ENCODE data around the gene MAP7. TPM values are rescaled to one million over a fixed set of nuclear protein-coding genes. Genes with fewer than 3 reads are reported as not detected.

Gene MAP7
- total RNA-seq, 3 donors from 2014 or later (not counting 1 experiment from before 2014, with no cell fraction given), result 0.14 to 0.68 (median 0.14) TPM

DNA sequence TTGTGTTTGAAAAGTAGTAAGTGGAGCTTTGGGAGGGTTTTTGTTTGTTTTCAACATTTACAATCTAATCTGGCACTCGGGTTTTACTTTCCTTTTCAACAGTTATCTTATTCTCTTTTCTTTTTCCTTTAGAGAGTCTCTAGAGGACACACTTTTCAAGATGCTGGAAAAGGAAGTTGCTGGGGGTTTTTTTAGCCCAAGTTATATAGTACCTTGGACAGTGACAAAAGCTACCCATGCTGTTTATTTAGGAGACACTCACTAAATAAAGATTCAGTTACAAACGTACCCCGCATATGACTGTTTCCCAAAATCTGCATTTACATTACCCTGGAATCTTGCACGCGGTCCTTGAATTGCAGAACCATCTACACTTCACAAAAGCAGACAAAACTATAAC, 78.8 kb downstream of the MAP7 start:
- DNase-seq, result no peak
- no peaks in the 10 kb centered on the region for H3K27me3 ChIP-seq (ENCODE audit: control insufficient read depth, insufficient read depth, low read length)
- H3K4me1 Mint-ChIP-seq, result peaks cover 0 to 4% of the 10 kb centered on the region in 2 donors
- no peak for TF ChIP-seq CTCF (IDR thresholded peaks at IDR 0.05)
- H3K4me1 ChIP-seq (ENCODE audit: control insufficient read depth, insufficient read depth, low read length), result no peaks in the 10 kb centered on the region
- no peak overlapping the region for H3K4me3 ChIP-seq (ENCODE audit: low read length)
- no peak overlapping the region for H3K27ac Mint-ChIP-seq
- H3K27me3 Mint-ChIP-seq (ENCODE audit: low read depth in 2 of 2), result peaks cover 9 to 11% of the 10 kb centered on the region in 2 donors
- intact Hi-C loops (cut with micrococcal nuclease), result no loop called here
- H3K4me3 Mint-ChIP-seq, result no peak overlapping the region
- H3K36me3 Mint-ChIP-seq, result no peaks in the 10 kb centered on the region
- no peak overlapping the region for H3K27ac ChIP-seq (ENCODE audit: low read length)
- no peak for ATAC-seq
- no peaks in the 10 kb centered on the region for H3K36me3 ChIP-seq (ENCODE audit: control insufficient read depth, insufficient read depth, low read length)
- no peaks in the 10 kb centered on the region for H3K9me3 Mint-ChIP-seq
- 59% methylated on average over 4 of the region's 5 CpGs for WGBS (ENCODE audit: insufficient coverage)
- no peaks in the 10 kb centered on the region for H3K9me3 ChIP-seq (ENCODE audit: control insufficient read depth, insufficient read depth, low read length)

- Histone ChIP-seq H3K4me3 (ENCODE audit: low read length) (no peak overlapping the region), H3K9me3 (ENCODE audit: control insufficient read depth, insufficient read depth, low read length) (no peaks in the 10 kb centered on the region), H3K27me3 (ENCODE audit: control insufficient read depth, insufficient read depth, low read length) (no peaks in the 10 kb centered on the region), H3K36me3 (ENCODE audit: control insufficient read depth, insufficient read depth, low read length) (no peaks in the 10 kb centered on the region), H3K4me1 (ENCODE audit: control insufficient read depth, insufficient read depth, low read length) (no peaks in the 10 kb centered on the region), H3K27ac (ENCODE audit: low read length) (no peak overlapping the region)
- no peak overlapping the region for H3K27ac Mint-ChIP-seq
- DNase-seq (no peak), ATAC-seq (no peak)
- no peaks in the 10 kb centered on the region for H3K9me3 Mint-ChIP-seq
- 92% methylated on average over 4 of the region's 5 CpGs for WGBS (ENCODE audit: insufficient coverage)
- H3K4me1 Mint-ChIP-seq, result peaks cover 0 to 4% of the 10 kb centered on the region in 2 donors
- intact Hi-C loops (cut with micrococcal nuclease), result no loop called here
- no peaks in the 10 kb centered on the region for H3K36me3 Mint-ChIP-seq
- no peak overlapping the region for H3K4me3 Mint-ChIP-seq
- no peak for TF ChIP-seq CTCF (IDR thresholded peaks at IDR 0.05)
- H3K27me3 Mint-ChIP-seq (ENCODE audit: low read depth in 2 of 2), result peaks cover 11 to 18% of the 10 kb centered on the region in 2 donors
These were observed 80.2 kb downstream of the MAP7 start for GRCh38 chr6:136470044-136470443.

DNA sequence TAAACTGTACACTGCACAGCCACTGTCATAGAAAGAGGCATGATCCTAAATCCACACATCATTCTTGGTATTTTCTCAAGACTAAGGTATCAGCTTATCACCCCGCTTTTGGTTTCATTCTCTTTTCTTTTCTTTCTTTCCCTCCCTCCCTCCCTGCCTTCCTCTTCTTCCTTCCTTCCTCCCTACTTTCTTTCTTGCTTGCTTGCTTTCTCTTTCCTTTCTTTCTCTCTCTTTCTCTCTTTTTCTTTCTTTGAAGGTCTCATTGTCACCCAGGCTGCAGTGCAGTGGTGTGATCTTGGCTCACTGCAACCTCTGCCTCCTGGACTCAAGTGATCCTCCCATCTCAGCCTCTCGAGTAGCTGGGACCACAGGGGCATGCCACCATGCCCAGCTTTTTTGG, 81.1 kb downstream of the MAP7 start:
- Histone ChIP-seq H3K9me3 (ENCODE audit: control insufficient read depth, insufficient read depth, low read length) (no peaks in the 10 kb centered on the region), H3K4me1 (ENCODE audit: control insufficient read depth, insufficient read depth, low read length) (no peaks in the 10 kb centered on the region), H3K4me3 (ENCODE audit: low read length) (no peak overlapping the region), H3K36me3 (ENCODE audit: control insufficient read depth, insufficient read depth, low read length) (no peaks in the 10 kb centered on the region), H3K27ac (ENCODE audit: low read length) (no peak overlapping the region), H3K27me3 (ENCODE audit: control insufficient read depth, insufficient read depth, low read length) (no peaks in the 10 kb centered on the region)
- no peaks in the 10 kb centered on the region for H3K36me3 Mint-ChIP-seq
- no peaks in the 10 kb centered on the region for H3K9me3 Mint-ChIP-seq
- DNase-seq, result no peak
- intact Hi-C loops (cut with micrococcal nuclease), result no loop called here
- no peak for ATAC-seq
- no peak for TF ChIP-seq CTCF (IDR thresholded peaks at IDR 0.05)
- H3K4me3 Mint-ChIP-seq, result no peak overlapping the region
- H3K4me1 Mint-ChIP-seq, result peaks cover 0 to 8% of the 10 kb centered on the region in 2 donors
- H3K27ac Mint-ChIP-seq, result no peak overlapping the region
- 88% methylated on average over 2 of the region's 2 CpGs for whole genome bisulfite sequencing (ENCODE audit: insufficient coverage)
- peaks cover 10 to 24% of the 10 kb centered on the region in 2 donors for H3K27me3 Mint-ChIP-seq (ENCODE audit: low read depth in 2 of 2)

DNA sequence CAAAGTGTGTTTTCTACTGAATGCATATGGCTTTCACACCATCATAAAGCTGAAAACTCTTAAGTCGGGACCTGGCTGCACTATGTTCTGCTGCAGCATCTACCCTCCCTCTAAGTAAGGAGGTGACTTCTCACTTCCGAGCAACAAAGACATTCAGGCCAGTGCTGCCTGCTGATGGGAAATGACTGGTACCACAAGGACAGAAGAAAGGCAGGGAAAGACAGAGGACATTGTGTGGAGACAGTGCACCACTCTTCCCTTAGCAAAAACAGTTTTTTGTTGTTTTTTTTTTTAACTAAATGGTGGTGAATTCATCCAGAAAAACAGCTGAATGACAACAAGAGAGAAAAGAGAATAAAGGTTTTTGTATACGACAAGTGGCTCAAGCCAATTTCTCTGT, 81.5 kb downstream of the MAP7 start:
- no peak for DNase-seq
- Mint-ChIP-seq H3K4me1 (peaks cover 0 to 13% of the 10 kb centered on the region in 2 donors), H3K27me3 (ENCODE audit: low read depth in 2 of 2) (peaks cover 5 to 27% of the 10 kb centered on the region in 2 donors), H3K9me3 (no peaks in the 10 kb centered on the region), H3K4me3 (no peak overlapping the region), H3K27ac (no peak overlapping the region), H3K36me3 (no peaks in the 10 kb centered on the region)
- Histone ChIP-seq H3K27me3 (ENCODE audit: control insufficient read depth, insufficient read depth, low read length) (peaks cover 2% of the 10 kb centered on the region), H3K9me3 (ENCODE audit: control insufficient read depth, insufficient read depth, low read length) (no peaks in the 10 kb centered on the region), H3K27ac (ENCODE audit: low read length) (no peak overlapping the region), H3K4me1 (ENCODE audit: control insufficient read depth, insufficient read depth, low read length) (peaks cover 3% of the 10 kb centered on the region), H3K4me3 (ENCODE audit: low read length) (no peak overlapping the region), H3K36me3 (ENCODE audit: control insufficient read depth, insufficient read depth, low read length) (no peaks in the 10 kb centered on the region)
- no peak for ATAC-seq
- intact Hi-C loops (cut with micrococcal nuclease), result no loop called here
- WGBS (ENCODE audit: insufficient coverage), result 74% methylated on average over 3 of the region's 3 CpGs
- no peak for TF ChIP-seq CTCF (IDR thresholded peaks at IDR 0.05)

Data from natural killer cell (primary cell).